Ishikawa (cell line): Measurements from ENCODE around the gene UBL7.

Experiments used
- CEBPB ChIP-seq: IDR thresholded peaks from 2 replicates; pipeline ENCODE4 v1.6.1; 2012
- CREB1 ChIP-seq: IDR thresholded peaks from 2 replicates; pipeline ENCODE4 v1.6.1; 2012; ENCODE audit warnings: low read depth
- EP300 ChIP-seq: IDR thresholded peaks from 2 replicates; pipeline ENCODE4 v1.6.1; 2012; ENCODE audit warnings: borderline replicate concordance
- FOXM1 ChIP-seq: IDR thresholded peaks from 2 replicates; pipeline ENCODE4 v1.6.1; 2012; ENCODE audit warnings: low read depth, borderline replicate concordance
- NFIC ChIP-seq: IDR thresholded peaks from 2 replicates; pipeline ENCODE4 v1.6.1; 2012
- TAF1 ChIP-seq: IDR thresholded peaks from 2 replicates; pipeline ENCODE4 v1.6.1; 2012; ENCODE audit warnings: low read depth, mild to moderate bottlenecking
- USF1 ChIP-seq: IDR thresholded peaks from 2 replicates; pipeline ENCODE4 v1.6.1; 2012
- ZBTB7A ChIP-seq: IDR thresholded peaks from 2 replicates; pipeline ENCODE4 v1.6.1; 2012; ENCODE audit warnings: low read depth

- TF ChIP-seq USF1 (no peak), TAF1 (no peak), ZBTB7A (no peak), NFIC (no peak), FOXM1 (no peak), CREB1 (no peak), EP300 (no peak), CEBPB (no peak)
These were observed 5.6 kb upstream of the UBL7 start for GRCh38 chr15:74466570-74466969.
